ENCODE results near the gene LIMS2.

- TF ChIP-seq BRCA1 (IDR thresholded peaks at IDR 0.05; ENCODE audit: low read depth, low read length) = no peak
- no peak for TF ChIP-seq EZH2 (IDR thresholded peaks at IDR 0.05; ENCODE audit: low read depth, low read length, severe bottlenecking)
- TF ChIP-seq POLR2A (IDR thresholded peaks at IDR 0.05; ENCODE audit: control extremely low read depth in 1 of 2, low read depth in 2 of 2, low read length in 2 of 2) = no peak
- TF ChIP-seq TAF1 (IDR thresholded peaks at IDR 0.05; ENCODE audit: low read depth, low read length) = no peak
- TF ChIP-seq RAD21 (IDR thresholded peaks at IDR 0.05 in 1 of 2, conservative IDR thresholded peaks at IDR 0.05 in 1 of 2; ENCODE audit: low read depth in 2 of 2, low read length in 2 of 2) = no peak
- TF ChIP-seq SIN3A (conservative IDR thresholded peaks at IDR 0.05 in 1 of 2, IDR thresholded peaks at IDR 0.05 in 1 of 2; ENCODE audit: low read depth in 1 of 2, low read length in 2 of 2) = no peak
- no peak for TF ChIP-seq CTCF (IDR thresholded peaks at IDR 0.05; ENCODE audit: control extremely low read depth in 1 of 3, insufficient read depth in 1 of 3, low read depth in 1 of 3, low read length in 3 of 3)
- no peak for TF ChIP-seq YY1 (IDR thresholded peaks at IDR 0.05; ENCODE audit: low read depth, low read length)
Observed at GRCh38 chr2:127709336-127709735, 34.0 kb upstream of the LIMS2 start.
